ENCODE measurements around the gene TNFAIP8L2. TPM values are rescaled to one million over a fixed set of nuclear protein-coding genes. Genes with fewer than 3 reads are reported as not detected.
"Not testable (repeated sequence)": the region's sequence is repeated elsewhere in the genome, so short reads cannot be mapped to it uniquely, and the experiment has no call there.

TNFAIP8L2 gene
- total RNA-seq, 1 donor from 2014 or later = 1.6 TPM

DNA sequence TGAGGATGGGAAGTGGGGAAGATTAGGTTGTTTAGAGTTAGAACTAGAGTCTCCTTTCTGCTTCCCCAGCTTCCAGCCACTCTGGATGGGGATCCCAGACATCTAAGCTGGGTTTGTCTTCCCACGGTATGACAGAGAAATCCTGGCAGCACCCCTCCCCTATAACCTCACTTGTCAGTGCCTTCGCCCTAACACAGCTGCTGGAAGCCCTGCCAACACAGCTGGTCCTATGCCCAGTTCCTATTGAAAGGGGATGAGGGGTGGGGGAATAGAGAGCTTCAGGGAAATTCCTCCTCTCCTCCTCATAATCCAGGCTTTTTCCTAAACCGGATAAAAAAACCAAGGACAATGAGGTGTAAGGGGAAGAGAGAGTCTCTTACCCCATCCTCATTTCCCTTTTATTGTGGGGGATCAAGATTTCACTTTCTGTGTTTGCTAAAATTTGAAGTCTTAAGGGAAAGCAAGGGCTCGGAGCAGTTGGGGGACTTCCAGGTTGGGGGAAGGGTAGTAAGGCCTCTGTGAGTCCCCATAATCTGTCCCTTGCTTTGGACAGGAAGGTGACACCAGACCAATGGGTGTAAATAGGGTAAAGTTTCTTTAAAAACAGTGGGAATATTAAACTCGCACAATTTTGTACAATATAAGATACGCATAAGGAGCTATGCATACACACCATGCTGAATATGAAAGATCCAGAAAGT lies 18.7 kb downstream of the TNFAIP8L2 start:
- peaks cover 37% of the 10 kb centered on the region for H3K36me3 Mint-ChIP-seq (ENCODE audit: low read depth, unreplicated experiment)
- TF ChIP-seq CTCF (IDR thresholded peaks at IDR 0.05; ENCODE audit: unreplicated experiment) = no peak

DNA sequence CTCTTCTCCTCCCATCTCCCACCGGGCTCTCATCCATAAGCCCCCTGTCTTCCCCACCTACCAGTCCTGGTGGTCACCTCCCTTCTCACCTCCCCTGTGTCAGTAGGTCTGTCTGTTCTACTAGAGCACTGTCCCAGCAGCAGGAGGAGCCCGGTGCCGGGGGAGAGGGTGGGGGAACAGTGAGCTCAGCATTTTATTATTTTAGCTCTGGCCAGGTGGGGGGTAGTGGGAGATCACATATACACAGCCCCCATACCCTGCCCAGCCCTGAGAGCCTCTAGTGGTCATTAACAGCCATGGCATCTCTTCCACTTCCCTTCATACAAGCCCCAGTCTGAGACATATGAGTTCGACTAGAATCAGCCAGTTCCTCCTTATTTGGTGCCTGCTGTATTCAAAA lies 19.4 kb downstream of the TNFAIP8L2 start, which contains the start of gene TMOD4:
Gene TMOD4 (minus strand): TSS at position 119 of the 400 bp plus-strand sequence. CDS start 1,106 bp downstream, outside the sequence.
- no peak for DNase-seq (ENCODE audit: low spot score)

More for the DNA sequence above, 18.7 kb downstream of the TNFAIP8L2 start:
- DNase-seq (ENCODE audit: low spot score) = no peak
- H3K4me1 Mint-ChIP-seq (ENCODE audit: unreplicated experiment) = no peaks in the 10 kb centered on the region
- H3K27ac Mint-ChIP-seq (ENCODE audit: unreplicated experiment) = no peak overlapping the region
- no peak overlapping the region for H3K4me3 Mint-ChIP-seq (ENCODE audit: unreplicated experiment)
- H3K9me3 Mint-ChIP-seq (ENCODE audit: unreplicated experiment) = no peaks in the 10 kb centered on the region
- peaks cover 5% of the 10 kb centered on the region for H3K27me3 Mint-ChIP-seq (ENCODE audit: unreplicated experiment)

DNA sequence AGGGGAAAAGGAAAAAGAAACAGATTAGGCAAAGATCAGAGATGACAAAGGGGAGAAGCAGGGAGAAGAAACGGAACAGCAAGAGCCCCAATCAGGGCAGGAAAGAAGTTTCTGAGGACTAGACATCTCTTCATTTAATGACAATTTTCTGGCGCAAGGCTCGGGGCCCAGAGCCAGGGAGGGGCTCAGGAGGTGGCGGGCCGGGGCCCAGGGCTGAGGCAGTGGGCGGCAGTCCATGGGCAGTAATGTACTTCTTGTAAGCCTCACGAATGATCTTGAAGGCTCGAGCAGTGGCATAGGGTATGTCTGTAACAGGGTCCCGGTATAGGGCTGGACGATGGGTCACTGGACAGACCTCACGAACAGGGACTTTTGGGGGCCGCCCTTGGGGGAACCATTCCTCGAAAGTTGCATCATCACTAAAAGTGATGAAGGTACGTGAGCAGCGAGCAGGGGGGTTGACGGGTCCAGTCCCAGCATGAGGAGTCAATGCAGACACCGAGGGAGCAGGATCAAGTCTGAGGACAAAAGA lies 20.1 kb downstream of the TNFAIP8L2 start:
- Mint-ChIP-seq H3K27ac (ENCODE audit: unreplicated experiment) (peak overlapping the region; percentile 75), H3K4me3 (ENCODE audit: unreplicated experiment) (peak overlapping the region; percentile 71), H3K27me3 (ENCODE audit: unreplicated experiment) (peaks cover 5% of the 10 kb centered on the region), H3K9me3 (ENCODE audit: unreplicated experiment) (no peaks in the 10 kb centered on the region), H3K36me3 (ENCODE audit: low read depth, unreplicated experiment) (peaks cover 46% of the 10 kb centered on the region), H3K4me1 (ENCODE audit: unreplicated experiment) (no peaks in the 10 kb centered on the region)
- no peak for TF ChIP-seq CTCF (IDR thresholded peaks at IDR 0.05; ENCODE audit: unreplicated experiment)
- no peak for DNase-seq (ENCODE audit: low spot score)

More for the DNA sequence above, 19.4 kb downstream of the TNFAIP8L2 start, which contains the start of gene TMOD4:
- peaks cover 5% of the 10 kb centered on the region for H3K27me3 Mint-ChIP-seq (ENCODE audit: unreplicated experiment)
- peaks cover 39% of the 10 kb centered on the region for H3K36me3 Mint-ChIP-seq (ENCODE audit: low read depth, unreplicated experiment)
- H3K27ac Mint-ChIP-seq (ENCODE audit: unreplicated experiment) = peak within 1 kb of the TSS; percentile 75
- no peaks in the 10 kb centered on the region for H3K9me3 Mint-ChIP-seq (ENCODE audit: unreplicated experiment)
- peak; percentile 62 for TF ChIP-seq CTCF (IDR thresholded peaks at IDR 0.05; ENCODE audit: unreplicated experiment)
- no peaks in the 10 kb centered on the region for H3K4me1 Mint-ChIP-seq (ENCODE audit: unreplicated experiment)
- peak within 1 kb of the TSS; percentile 71 for H3K4me3 Mint-ChIP-seq (ENCODE audit: unreplicated experiment)

DNA sequence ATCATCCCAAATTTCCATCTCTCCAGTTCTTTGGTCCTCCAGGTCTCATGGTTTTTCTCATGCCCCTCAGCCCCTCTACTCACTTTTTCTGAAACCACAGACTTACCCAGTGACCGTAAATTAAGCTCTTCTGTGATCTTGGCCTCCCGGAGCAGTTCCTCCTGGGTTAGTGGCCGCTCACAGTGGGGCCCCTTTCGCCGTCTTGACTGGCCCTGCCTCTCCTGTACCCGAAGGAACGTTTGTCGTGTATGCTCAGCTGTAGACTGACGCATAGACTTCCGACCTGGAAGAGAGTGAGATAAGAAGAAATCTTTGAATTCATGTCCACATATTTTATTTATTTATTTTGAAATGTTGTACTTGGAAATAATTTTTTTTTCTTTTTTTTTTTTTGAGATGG lies 27.8 kb downstream of the TNFAIP8L2 start:
- Mint-ChIP-seq H3K36me3 (ENCODE audit: low read depth, unreplicated experiment) (peaks cover 28% of the 10 kb centered on the region), H3K27me3 (ENCODE audit: unreplicated experiment) (peaks cover 2% of the 10 kb centered on the region), H3K9me3 (ENCODE audit: unreplicated experiment) (no peaks in the 10 kb centered on the region), H3K4me3 (ENCODE audit: unreplicated experiment) (peak overlapping the region; percentile 13), H3K4me1 (ENCODE audit: unreplicated experiment) (peaks cover 3% of the 10 kb centered on the region), H3K27ac (ENCODE audit: unreplicated experiment) (no peak overlapping the region)
- no peak for DNase-seq (ENCODE audit: low spot score)
- TF ChIP-seq CTCF (IDR thresholded peaks at IDR 0.05; ENCODE audit: unreplicated experiment) = no peak

- Mint-ChIP-seq H3K27ac (ENCODE audit: unreplicated experiment) (no peak overlapping the region), H3K4me1 (ENCODE audit: unreplicated experiment) (peaks cover 9% of the 10 kb centered on the region), H3K36me3 (ENCODE audit: low read depth, unreplicated experiment) (peaks cover 17% of the 10 kb centered on the region), H3K27me3 (ENCODE audit: unreplicated experiment) (peaks cover 6% of the 10 kb centered on the region), H3K9me3 (ENCODE audit: unreplicated experiment) (no peaks in the 10 kb centered on the region), H3K4me3 (ENCODE audit: unreplicated experiment) (peak overlapping the region; percentile 35)
- DNase-seq (ENCODE audit: low spot score) = no peak
- TF ChIP-seq CTCF (IDR thresholded peaks at IDR 0.05; ENCODE audit: unreplicated experiment) = no peak
Observed at GRCh38 chr1:151187205-151187604, 30.8 kb downstream of the TNFAIP8L2 start.

DNA sequence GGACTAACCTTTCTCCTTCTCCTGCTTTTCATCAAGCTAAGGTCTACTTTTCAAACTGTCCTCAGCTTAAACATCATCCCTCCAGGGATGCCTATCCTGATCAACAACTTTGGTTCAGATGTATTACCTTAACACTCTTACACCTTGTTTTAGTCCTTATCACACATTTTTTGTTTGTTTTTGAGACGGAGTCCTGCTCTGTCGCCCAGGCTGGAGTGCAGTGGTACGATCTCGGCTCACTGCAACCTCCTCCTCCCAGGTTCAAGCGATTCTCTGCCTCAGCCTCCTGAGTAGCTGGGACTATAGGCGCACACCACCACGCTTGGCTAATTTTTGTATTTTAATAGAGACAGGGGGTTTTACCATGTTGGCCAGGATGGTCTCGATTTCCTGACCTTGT lies 32.2 kb downstream of the TNFAIP8L2 start:
- H3K36me3 Mint-ChIP-seq (ENCODE audit: low read depth, unreplicated experiment); DNase-seq (ENCODE audit: low spot score); H3K9me3 Mint-ChIP-seq (ENCODE audit: unreplicated experiment); H3K27me3 Mint-ChIP-seq (ENCODE audit: unreplicated experiment); H3K4me1 Mint-ChIP-seq (ENCODE audit: unreplicated experiment); H3K27ac Mint-ChIP-seq (ENCODE audit: unreplicated experiment): not testable (repeated sequence)
- H3K4me3 Mint-ChIP-seq (ENCODE audit: unreplicated experiment) = peak overlapping the region; percentile 99

All from endothelial cell (in vitro differentiated cells).